ENCODE measurements around the gene NUCB2. TPM values are rescaled to one million over a fixed set of nuclear protein-coding genes. Genes with fewer than 3 reads are reported as not detected.

NUCB2 gene
- total RNA-seq, 1 donor from 2014 or later: 6.8 TPM

DNA sequence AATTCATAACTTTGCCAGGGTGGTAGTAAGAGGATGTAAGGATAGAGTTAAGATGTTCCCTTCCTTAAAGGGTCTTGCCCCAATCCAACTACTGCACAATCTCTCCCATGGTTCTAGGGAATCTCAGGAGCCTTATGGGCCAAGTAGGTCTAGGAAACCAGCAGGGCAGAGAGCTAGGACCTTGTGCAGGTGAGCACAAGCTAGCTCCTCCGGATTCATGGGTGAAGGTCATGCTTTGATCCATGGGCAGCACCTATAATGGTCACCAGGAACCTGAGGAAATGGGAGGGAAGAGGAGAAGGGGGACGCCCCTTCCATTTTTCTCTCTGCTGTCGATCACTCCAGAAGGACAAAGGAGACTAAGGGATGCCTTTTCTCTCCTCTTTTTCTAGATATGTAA, 95.1 kb downstream of the NUCB2 start:
- CTCF ChIA-PET: no interaction called here
- Mint-ChIP-seq H3K9me3 (peaks cover 43% of the 10 kb centered on the region), H3K27me3 (no peaks in the 10 kb centered on the region)

DNA sequence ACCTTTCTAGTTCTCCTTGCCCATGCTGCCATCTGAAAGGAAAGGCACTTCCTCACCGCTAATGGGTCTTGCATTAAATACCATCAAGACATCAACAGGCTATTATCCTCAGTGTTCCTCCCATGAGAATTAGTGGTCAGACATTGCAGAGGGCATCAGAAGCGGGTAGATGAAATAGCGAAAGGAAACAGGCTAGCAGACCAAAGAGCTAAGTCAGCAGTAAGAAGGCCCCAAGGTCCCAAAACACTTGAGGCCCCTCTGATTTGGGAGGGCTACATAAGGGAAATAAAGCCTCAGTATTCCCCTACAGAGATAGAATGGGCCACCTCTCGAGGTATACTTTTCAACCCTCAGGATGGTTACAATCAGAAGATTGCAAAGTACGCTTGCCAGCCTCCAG, 99.0 kb downstream of the NUCB2 start:
- TF ChIP-seq, protein P1, sequence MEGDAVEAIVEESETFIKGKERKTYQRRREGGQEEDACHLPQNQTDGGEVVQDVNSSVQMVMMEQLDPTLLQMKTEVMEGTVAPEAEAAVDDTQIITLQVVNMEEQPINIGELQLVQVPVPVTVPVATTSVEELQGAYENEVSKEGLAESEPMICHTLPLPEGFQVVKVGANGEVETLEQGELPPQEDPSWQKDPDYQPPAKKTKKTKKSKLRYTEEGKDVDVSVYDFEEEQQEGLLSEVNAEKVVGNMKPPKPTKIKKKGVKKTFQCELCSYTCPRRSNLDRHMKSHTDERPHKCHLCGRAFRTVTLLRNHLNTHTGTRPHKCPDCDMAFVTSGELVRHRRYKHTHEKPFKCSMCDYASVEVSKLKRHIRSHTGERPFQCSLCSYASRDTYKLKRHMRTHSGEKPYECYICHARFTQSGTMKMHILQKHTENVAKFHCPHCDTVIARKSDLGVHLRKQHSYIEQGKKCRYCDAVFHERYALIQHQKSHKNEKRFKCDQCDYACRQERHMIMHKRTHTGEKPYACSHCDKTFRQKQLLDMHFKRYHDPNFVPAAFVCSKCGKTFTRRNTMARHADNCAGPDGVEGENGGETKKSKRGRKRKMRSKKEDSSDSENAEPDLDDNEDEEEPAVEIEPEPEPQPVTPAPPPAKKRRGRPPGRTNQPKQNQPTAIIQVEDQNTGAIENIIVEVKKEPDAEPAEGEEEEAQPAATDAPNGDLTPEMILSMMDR (IDR thresholded peaks at IDR 0.05): no peak
- ChIA-PET CTCF (interaction anchor here (1.4 kb wide), 1 partner anchor 8 kb away, joined by 7 read pairs; no protein-coding TSS in a partner anchor), POLR2A (no interaction called here)
- Mint-ChIP-seq H3K36me3 (ENCODE audit: low read depth) (peaks cover 20% of the 10 kb centered on the region), H3K4me1 (no peaks in the 10 kb centered on the region), H3K4me3 (no peak overlapping the region), H3K27me3 (no peaks in the 10 kb centered on the region), H3K27ac (no peak overlapping the region), H3K9me3 (peaks cover 24% of the 10 kb centered on the region)
- intact Hi-C loops (cut with micrococcal nuclease): no loop called here
- no peak for DNase-seq
- ATAC-seq (ENCODE audit: low read depth): no peak

More for the DNA sequence above, 95.1 kb downstream of the NUCB2 start:
- Mint-ChIP-seq H3K27ac (no peak overlapping the region), H3K4me3 (no peak overlapping the region), H3K36me3 (ENCODE audit: low read depth) (peaks cover 33% of the 10 kb centered on the region), H3K4me1 (no peaks in the 10 kb centered on the region)
- TF ChIP-seq, protein P1 (IDR thresholded peaks at IDR 0.05): no peak
- intact Hi-C loops (cut with micrococcal nuclease): no loop called here
- POLR2A ChIA-PET: no interaction called here
- no peak for DNase-seq
- no peak for ATAC-seq (ENCODE audit: low read depth)

DNA sequence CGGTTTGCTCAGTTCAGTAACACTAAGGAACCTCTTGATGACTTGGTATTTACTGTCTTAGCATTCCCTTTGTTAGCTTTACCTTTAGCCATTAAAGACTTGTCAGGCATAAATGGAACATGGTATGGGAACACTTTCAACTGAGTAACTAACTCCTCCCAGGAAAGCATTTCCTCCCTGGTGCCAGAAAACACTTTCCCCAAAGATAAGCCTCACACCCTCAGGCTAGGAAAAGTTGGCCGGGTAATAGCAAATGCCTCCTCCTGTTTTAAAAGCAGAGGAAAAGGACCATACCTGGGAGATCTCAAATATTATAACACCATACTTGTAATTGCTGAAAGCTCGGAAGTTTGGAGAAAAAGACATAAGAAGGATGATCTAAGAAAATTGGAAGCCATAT, 100.0 kb downstream of the NUCB2 start:
- no peaks in the 10 kb centered on the region for H3K27me3 Mint-ChIP-seq
- TF ChIP-seq, protein P1 (IDR thresholded peaks at IDR 0.05): no peak
- peaks cover 15% of the 10 kb centered on the region for H3K9me3 Mint-ChIP-seq
- ATAC-seq (ENCODE audit: low read depth) (no peak), DNase-seq (no peak)
- intact Hi-C loops (cut with micrococcal nuclease): no loop called here
- ChIA-PET CTCF (no interaction called here), POLR2A (no interaction called here)
- H3K4me3 Mint-ChIP-seq: no peak overlapping the region
- H3K27ac Mint-ChIP-seq: no peak overlapping the region
- no peaks in the 10 kb centered on the region for H3K4me1 Mint-ChIP-seq
- H3K36me3 Mint-ChIP-seq (ENCODE audit: low read depth): peaks cover 13% of the 10 kb centered on the region

DNA sequence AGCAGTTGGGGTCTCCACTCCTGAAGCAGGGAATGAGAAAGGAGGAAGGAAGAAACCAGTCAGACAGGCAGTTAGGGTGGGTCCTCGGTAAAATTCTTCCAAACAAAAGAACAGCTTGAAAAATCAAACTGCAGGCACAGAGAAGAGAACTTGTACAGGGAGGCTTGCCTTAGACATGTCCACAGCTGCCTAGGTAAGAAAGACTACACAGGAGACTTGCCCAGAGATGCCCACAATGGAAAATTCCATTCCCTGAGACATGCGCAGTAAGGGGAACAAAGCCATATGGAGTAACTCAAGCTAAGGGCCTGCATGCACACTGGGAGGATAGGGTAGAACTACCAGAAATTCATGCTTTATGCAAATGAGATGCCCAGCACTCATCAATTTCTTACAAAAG, 102.1 kb downstream of the NUCB2 start:
- intact Hi-C loops (cut with micrococcal nuclease): no loop called here
- Mint-ChIP-seq H3K36me3 (ENCODE audit: low read depth) (peaks cover 2% of the 10 kb centered on the region), H3K27ac (no peak overlapping the region)

DNA sequence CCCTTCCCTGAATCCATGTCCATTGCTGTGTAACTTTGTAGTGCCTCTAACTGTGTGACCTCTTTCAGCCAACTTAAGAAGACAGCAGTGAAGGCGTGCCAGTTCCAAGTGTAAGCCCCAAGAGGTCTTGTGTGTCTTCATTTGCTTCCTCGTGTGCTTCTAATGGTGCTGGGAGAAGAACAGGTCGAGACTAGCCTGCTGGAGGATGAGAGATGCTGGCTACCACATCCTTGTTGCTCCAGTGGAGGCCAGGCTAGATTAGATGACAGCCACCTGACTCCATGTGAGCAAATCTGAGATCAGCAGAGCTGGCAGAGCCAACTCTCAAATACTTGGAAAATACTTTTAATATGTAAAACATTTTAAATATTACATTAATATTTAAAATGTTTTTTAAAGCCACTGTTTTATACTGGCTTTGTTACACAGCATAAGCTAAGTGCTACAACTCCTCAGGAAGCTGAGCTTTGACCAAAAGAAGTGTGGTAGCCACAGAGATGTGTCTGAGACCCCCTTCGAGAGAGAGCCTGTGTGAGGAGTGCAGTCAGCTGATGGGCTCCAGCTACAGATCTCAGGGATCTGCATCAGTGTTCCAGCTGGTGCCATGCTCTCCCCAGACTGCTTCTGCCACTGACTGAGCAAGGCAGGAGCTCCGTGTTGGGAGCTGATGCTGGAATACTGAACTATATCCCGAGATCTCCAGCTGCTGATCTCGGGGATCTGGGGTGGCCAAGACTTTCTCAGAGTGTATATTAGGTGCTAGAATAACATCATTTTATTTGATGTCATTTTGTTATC, 103.0 kb downstream of the NUCB2 start:
- no peak overlapping the region for H3K27ac Mint-ChIP-seq
- no peaks in the 10 kb centered on the region for H3K9me3 Mint-ChIP-seq
- intact Hi-C loops (cut with micrococcal nuclease): loop anchor here (10.0 kb wide), 3 partner anchors 175 to 595 kb away; partner anchors contain the start of genes PIK3C2A and RPS13
- CTCF ChIA-PET: interaction anchor here (0.9 to 1.2 kb wide), 3 partner anchors 13 to 149 kb away, joined by 3 read pairs; no protein-coding TSS in a partner anchor
- TF ChIP-seq, protein P1 (IDR thresholded peaks at IDR 0.05): no peak
- DNase-seq (no peak), ATAC-seq (ENCODE audit: low read depth) (no peak)
- H3K27me3 Mint-ChIP-seq: no peaks in the 10 kb centered on the region
- H3K4me1 Mint-ChIP-seq: no peaks in the 10 kb centered on the region
- H3K4me3 Mint-ChIP-seq: no peak overlapping the region
- POLR2A ChIA-PET: no interaction called here
- H3K36me3 Mint-ChIP-seq (ENCODE audit: low read depth): no peaks in the 10 kb centered on the region

More for the DNA sequence above, 102.1 kb downstream of the NUCB2 start:
- TF ChIP-seq, protein P1 (IDR thresholded peaks at IDR 0.05): no peak
- no peaks in the 10 kb centered on the region for H3K27me3 Mint-ChIP-seq
- DNase-seq: no peak
- no peaks in the 10 kb centered on the region for H3K4me1 Mint-ChIP-seq
- ChIA-PET POLR2A (no interaction called here), CTCF (interaction anchor here (1.2 to 1.3 kb wide), 2 partner anchors 126 to 150 kb away, joined by 3 to 4 read pairs; no protein-coding TSS in a partner anchor)
- peaks cover 2% of the 10 kb centered on the region for H3K9me3 Mint-ChIP-seq
- no peak overlapping the region for H3K4me3 Mint-ChIP-seq
- ATAC-seq (ENCODE audit: low read depth): no peak

Measured in activated B cell treated with CpG ODN at 0.5 μM for 24 hours (primary cell).